IPS-15b (cell line): ENCODE measurements around the gene MARS1.

Experiments
- H3K27me3 ChIP-seq: one replicate; pipeline ENCODE4 v1.6.1; 2013; ENCODE audit warnings: low read length; ENCODE audit not compliant: control insufficient read depth, insufficient read depth
- H3K36me3 ChIP-seq: one replicate; pipeline ENCODE4 v1.6.1; 2013; ENCODE audit warnings: low read length; ENCODE audit not compliant: control insufficient read depth, insufficient read depth
- H3K4me1 ChIP-seq: one replicate; pipeline ENCODE4 v1.6.1; 2013; ENCODE audit warnings: mild to moderate bottlenecking, low read length; ENCODE audit not compliant: control insufficient read depth, insufficient read depth
- H3K4me3 ChIP-seq: one replicate; pipeline ENCODE4 v1.5.1; 2013; ENCODE audit warnings: low read depth, low read length
- H3K9ac ChIP-seq: one replicate; pipeline ENCODE4 v1.6.1; 2013; ENCODE audit warnings: low read depth, mild to moderate bottlenecking, low read length
- H3K9me3 ChIP-seq: one replicate; pipeline ENCODE4 v1.6.1; 2013; ENCODE audit warnings: mild to moderate bottlenecking, low read length; ENCODE audit not compliant: control insufficient read depth, insufficient read depth

MARS1 gene

GRCh38 chr12:57523706-57524614 lies 36.1 kb downstream of the MARS1 start:
- no peak overlapping the region for H3K9ac ChIP-seq
- peaks cover 9% of the 10 kb centered on the region for H3K4me1 ChIP-seq
- peaks cover 16% of the 10 kb centered on the region for H3K36me3 ChIP-seq
- no peaks in the 10 kb centered on the region for H3K27me3 ChIP-seq
- peak overlapping the region; percentile 90 for H3K4me3 ChIP-seq
- no peaks in the 10 kb centered on the region for H3K9me3 ChIP-seq

- Histone ChIP-seq H3K4me1 (peaks cover 7% of the 10 kb centered on the region), H3K4me3 (no peak overlapping the region), H3K9ac (no peak overlapping the region), H3K36me3 (peaks cover 23% of the 10 kb centered on the region), H3K9me3 (no peaks in the 10 kb centered on the region), H3K27me3 (no peaks in the 10 kb centered on the region)
These were observed 37.1 kb downstream of the MARS1 start for GRCh38 chr12:57524814-57525614.

DNA sequence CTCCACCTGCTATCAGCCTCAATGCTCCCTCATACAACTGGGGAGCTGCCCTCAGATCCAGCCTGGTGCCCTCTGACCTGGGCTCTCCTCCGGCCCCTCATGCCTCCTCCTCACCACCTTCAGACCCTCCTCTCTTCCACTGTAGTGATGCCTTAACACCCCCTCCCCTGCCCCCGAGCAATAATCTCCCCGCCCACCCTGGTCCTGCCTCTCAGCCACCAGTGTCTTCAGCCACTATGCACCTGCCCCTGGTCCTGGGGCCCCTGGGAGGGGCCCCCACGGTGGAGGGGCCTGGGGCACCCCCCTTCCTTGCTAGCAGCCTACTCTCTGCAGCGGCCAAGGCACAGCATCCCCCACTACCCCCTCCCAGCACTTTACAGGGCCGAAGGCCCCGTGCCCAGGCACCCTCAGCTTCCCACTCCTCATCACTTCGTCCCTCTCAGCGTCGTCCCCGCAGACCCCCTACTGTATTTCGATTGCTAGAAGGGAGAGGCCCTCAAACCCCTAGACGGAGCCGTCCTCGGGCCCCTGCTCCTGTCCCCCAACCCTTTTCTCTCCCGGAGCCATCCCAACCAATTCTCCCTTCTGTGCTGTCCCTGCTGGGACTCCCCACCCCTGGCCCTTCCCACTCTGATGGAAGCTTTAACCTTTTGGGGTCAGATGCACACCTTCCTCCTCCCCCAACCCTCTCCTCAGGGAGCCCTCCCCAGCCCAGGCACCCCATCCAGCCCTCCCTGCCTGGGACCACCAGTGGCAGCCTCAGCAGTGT lies 37.9 kb downstream of the MARS1 start:
- Histone ChIP-seq H3K9ac (no peak overlapping the region), H3K36me3 (peaks cover 31% of the 10 kb centered on the region), H3K27me3 (no peaks in the 10 kb centered on the region), H3K9me3 (no peaks in the 10 kb centered on the region), H3K4me1 (peaks cover 7% of the 10 kb centered on the region), H3K4me3 (no peak overlapping the region)

- Histone ChIP-seq H3K4me3 (no peak overlapping the region), H3K9ac (no peak overlapping the region), H3K36me3 (peaks cover 31% of the 10 kb centered on the region), H3K9me3 (no peaks in the 10 kb centered on the region), H3K27me3 (no peaks in the 10 kb centered on the region), H3K4me1 (peaks cover 7% of the 10 kb centered on the region)
These were observed 38.7 kb downstream of the MARS1 start for GRCh38 chr12:57526477-57527126.

GRCh38 chr12:57527184-57527583 lies 39.3 kb downstream of the MARS1 start:
- peaks cover 7% of the 10 kb centered on the region for H3K4me1 ChIP-seq
- H3K9me3 ChIP-seq, result no peaks in the 10 kb centered on the region
- no peaks in the 10 kb centered on the region for H3K27me3 ChIP-seq
- no peak overlapping the region for H3K9ac ChIP-seq
- no peak overlapping the region for H3K4me3 ChIP-seq
- peaks cover 34% of the 10 kb centered on the region for H3K36me3 ChIP-seq

DNA sequence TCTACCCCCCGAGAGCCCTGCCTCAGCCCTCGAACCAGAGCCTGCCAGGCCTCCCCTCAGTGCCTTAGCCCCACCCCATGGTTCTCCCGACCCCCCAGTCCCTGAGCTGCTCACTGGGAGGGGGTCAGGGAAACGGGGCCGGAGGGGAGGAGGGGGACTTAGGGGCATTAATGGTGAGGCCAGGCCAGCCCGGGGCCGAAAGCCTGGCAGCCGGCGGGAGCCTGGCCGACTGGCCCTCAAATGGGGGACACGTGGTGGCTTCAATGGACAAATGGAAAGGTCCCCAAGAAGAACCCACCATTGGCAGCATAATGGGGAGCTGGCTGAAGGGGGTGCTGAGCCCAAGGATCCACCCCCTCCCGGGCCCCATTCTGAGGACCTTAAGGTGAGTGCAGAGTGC lies 40.3 kb downstream of the MARS1 start:
- H3K4me3 ChIP-seq, result no peak overlapping the region
- no peaks in the 10 kb centered on the region for H3K27me3 ChIP-seq
- H3K9me3 ChIP-seq, result no peaks in the 10 kb centered on the region
- peaks cover 35% of the 10 kb centered on the region for H3K36me3 ChIP-seq
- peaks cover 7% of the 10 kb centered on the region for H3K4me1 ChIP-seq
- H3K9ac ChIP-seq, result no peak overlapping the region

GRCh38 chr12:57528831-57529555 lies 41.1 kb downstream of the MARS1 start:
- no peak overlapping the region for H3K4me3 ChIP-seq
- peaks cover 2% of the 10 kb centered on the region for H3K4me1 ChIP-seq
- H3K9me3 ChIP-seq, result no peaks in the 10 kb centered on the region
- no peak overlapping the region for H3K9ac ChIP-seq
- H3K27me3 ChIP-seq, result no peaks in the 10 kb centered on the region
- peaks cover 37% of the 10 kb centered on the region for H3K36me3 ChIP-seq

- no peaks in the 10 kb centered on the region for H3K27me3 ChIP-seq
- no peaks in the 10 kb centered on the region for H3K9me3 ChIP-seq
- H3K36me3 ChIP-seq, result peaks cover 40% of the 10 kb centered on the region
- no peaks in the 10 kb centered on the region for H3K4me1 ChIP-seq
- no peak overlapping the region for H3K9ac ChIP-seq
- H3K4me3 ChIP-seq, result no peak overlapping the region
These were observed 42.0 kb downstream of the MARS1 start for GRCh38 chr12:57529831-57530230.

DNA sequence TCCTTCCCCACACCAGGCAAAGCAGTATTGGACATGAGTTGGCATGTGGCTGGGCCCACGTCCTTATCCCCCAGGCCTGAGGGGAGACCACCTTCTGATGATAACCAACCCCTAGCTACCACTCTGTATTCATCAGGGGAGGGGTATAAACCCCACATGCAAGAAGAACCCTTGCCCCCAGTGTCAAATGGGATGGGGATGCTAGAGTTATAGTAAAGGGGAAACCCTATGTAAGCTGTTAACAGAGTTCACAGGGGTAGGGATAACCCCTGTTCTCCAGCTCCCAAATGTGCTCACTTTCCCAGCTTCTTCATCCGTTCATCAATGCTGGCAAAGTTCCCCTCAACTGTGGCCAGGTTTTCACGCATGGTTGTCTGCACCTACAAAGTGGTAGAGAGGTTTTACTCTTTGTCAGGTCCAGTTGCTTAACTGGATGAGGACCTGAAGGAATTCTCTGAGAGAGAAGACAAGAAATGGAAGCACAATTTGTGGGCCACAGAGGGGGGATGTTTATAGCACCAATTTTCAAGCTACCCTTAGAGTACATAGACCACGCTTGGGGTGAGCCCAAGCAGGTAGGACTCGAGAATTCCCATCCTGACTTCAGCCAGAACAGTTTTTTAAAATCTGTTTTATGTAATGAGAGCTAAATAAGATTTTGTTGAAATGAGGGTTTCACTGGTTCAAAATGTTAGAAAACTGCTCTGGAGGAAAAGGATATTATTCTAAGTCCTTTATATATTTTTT lies 42.7 kb downstream of the MARS1 start:
- H3K9me3 ChIP-seq, result no peaks in the 10 kb centered on the region
- no peaks in the 10 kb centered on the region for H3K4me1 ChIP-seq
- peaks cover 41% of the 10 kb centered on the region for H3K36me3 ChIP-seq
- no peaks in the 10 kb centered on the region for H3K27me3 ChIP-seq
- H3K4me3 ChIP-seq, result no peak overlapping the region
- no peak overlapping the region for H3K9ac ChIP-seq

GRCh38 chr12:57531836-57532235 lies 44.0 kb downstream of the MARS1 start:
- Histone ChIP-seq H3K9ac (no peak overlapping the region), H3K4me1 (peaks cover 6% of the 10 kb centered on the region), H3K9me3 (no peaks in the 10 kb centered on the region), H3K4me3 (no peak overlapping the region), H3K27me3 (no peaks in the 10 kb centered on the region), H3K36me3 (peaks cover 37% of the 10 kb centered on the region)
